NCI-H524 treated with DMSO at 0.1 percent for 48 hours (cell line): Measurements from ENCODE around the gene HTR3B.

ENCODE experiments used
- DNase-seq: peaks from one replicate; lab custom pipeline; 2025; lab: John Stamatoyannopoulos, UW

HTR3B gene

DNA sequence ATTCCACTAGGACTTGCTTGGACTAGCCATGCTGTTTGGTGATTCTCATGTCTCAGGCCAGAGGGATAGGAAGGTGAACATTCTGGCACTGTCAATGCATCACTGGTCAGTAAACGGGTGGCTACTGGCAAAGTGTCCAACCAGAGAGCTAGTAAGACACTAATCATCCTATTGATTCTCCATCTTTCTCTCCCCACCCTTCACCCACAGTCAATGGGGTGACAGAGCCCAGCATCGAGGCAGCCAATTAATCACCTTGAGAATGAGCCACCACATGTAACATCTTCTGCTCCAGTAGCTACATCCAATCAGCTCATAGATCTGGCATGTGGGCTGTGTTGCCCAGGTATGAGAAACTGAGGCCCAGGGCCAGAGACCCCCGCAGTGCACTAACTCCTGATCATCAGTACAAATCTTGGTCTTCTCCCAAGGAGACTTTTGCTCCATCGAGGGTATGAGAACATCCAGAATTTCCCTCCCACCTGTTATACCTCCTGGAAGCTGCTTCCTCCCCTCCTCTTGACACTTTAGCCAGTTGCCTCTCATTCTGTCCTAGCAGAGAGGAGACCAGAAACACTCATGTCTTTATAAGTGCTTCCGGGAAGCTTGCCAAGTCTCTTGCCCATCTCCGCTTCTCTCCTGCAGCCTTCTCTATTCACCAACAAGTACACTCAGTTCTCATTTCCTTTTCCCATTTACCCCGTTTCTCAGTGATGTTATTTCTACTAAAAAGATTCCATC, 87.3 kb downstream of the HTR3B start:
- DNase-seq, result peak; percentile 87

DNA sequence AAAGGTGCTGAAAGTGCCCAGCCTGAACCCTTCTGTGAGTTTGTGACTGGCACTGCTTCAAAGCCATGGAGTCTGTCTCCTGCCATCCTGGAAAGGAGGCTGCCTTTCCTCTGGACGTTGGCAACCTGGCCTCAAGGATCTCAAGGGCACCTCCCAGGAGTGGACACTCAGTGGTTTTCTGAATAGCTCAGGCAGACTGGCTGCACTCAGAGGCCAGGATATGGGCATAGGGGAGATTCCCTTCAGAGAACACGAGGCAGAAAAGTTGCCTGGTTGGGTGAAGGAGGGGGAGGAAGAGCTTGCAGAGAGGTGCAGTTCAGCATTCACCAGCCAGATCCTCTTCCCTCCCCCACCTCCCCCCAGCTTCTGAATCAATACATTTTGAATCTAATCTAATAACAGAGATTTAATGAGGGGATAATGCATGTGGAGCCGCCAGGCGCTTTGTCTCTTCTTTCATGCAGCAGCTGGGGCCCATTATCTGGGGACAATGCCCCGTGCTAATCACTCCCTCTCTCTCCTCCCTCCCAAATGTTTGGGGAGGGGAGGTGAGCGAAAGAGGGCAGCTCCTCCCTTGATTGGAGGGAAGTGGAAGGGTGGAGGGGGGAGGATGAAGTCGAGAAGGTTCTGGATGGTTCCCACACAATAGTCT, 88.0 kb downstream of the HTR3B start:
- DNase-seq, result peak; percentile 78

DNA sequence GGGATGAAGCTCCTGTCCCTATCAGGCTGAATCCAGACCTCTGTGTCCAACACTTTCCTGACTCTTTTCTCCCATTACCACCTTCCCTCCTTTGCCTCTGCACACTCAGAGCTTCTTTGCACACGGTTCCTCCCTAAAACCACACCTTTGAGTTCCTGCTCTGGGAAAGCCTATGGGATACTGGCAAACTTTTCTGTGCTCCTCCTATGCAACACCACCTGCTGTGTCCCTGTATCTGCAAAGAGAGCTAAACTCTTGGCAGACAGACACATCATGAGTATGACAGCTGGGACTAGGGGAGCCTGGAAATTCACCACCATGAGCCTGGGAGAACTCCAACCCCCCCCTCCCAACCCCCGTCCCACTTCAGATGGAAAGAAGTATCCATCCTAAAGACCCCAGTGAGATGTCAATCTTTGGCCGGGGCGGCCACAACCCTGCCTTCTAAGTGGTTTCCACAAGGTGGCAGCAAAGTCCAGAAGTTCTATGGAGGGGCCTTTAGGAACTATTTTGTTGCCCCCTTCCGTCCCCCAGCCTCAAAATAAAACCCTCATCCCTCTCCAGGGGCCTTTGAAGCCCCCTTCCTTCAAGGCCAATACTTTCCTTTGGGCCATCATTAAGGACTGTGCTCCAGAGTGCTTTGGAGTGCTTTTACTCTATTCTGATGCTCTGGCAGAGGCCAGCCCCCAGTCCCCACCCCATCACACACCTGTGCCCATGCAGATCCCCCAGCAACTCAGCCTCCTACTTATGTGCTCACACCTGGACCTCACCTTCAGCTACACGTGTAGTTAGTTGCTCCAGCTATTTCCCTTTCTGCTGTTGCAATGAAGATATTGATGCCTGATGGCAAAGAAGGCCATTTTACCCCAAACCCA, 89.7 kb downstream of the HTR3B start:
- peak; percentile 37 for DNase-seq
